ENCODE results near the gene BIRC6.

The BIRC6 gene

GRCh38 chr2:32430804-32431203, 74.0 kb downstream of the BIRC6 start:
- Histone ChIP-seq H3K9ac (ENCODE audit: low read depth in 1 of 2, low read length in 2 of 2) (no peak overlapping the region), H3K4me3 (ENCODE audit: low read depth in 1 of 2, low read length in 2 of 2) (no peak overlapping the region), H3K36me3 (ENCODE audit: control insufficient read depth in 1 of 2, insufficient read depth in 2 of 2, low read length in 2 of 2) (peaks cover 11 to 37% of the 10 kb centered on the region in 2 donors), H3K9me3 (ENCODE audit: control insufficient read depth in 1 of 2, low read length in 2 of 2) (no peaks in the 10 kb centered on the region), H3K27me3 (ENCODE audit: control insufficient read depth in 1 of 2, insufficient read depth in 2 of 2, low read length in 2 of 2) (no peaks in the 10 kb centered on the region), H3K27ac (ENCODE audit: low read depth, low read length) (no peak overlapping the region), H3K4me1 (ENCODE audit: control insufficient read depth in 1 of 2, insufficient read depth in 2 of 2, low read length in 2 of 2) (peaks cover 0 to 3% of the 10 kb centered on the region in 2 donors)

DNA sequence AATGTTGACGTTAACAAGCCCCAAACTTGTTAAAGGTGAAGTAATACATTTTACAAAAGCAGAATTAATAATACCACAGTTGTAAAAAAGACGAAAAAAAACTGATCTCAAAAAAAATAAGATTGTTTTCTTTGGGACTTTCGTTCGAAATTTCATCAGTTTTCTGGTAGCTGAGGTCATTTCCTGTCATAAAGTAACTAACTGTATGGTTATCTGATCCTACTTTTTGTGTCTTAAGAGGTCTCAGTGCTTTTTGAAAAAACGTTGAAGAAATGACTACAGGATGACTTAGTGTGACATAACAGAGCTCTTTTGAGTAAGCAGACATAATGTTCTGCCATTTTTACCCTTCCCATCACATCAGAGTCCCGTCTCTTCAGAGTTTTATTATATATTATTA, 79.3 kb downstream of the BIRC6 start:
- Histone ChIP-seq H3K9me3 (ENCODE audit: control insufficient read depth in 1 of 2, low read length in 2 of 2) (no peaks in the 10 kb centered on the region), H3K9ac (ENCODE audit: low read depth in 1 of 2, low read length in 2 of 2) (no peak overlapping the region), H3K36me3 (ENCODE audit: control insufficient read depth in 1 of 2, insufficient read depth in 2 of 2, low read length in 2 of 2) (peaks cover 23 to 68% of the 10 kb centered on the region in 2 donors), H3K27me3 (ENCODE audit: control insufficient read depth in 1 of 2, insufficient read depth in 2 of 2, low read length in 2 of 2) (no peaks in the 10 kb centered on the region), H3K4me3 (ENCODE audit: low read depth in 1 of 2, low read length in 2 of 2) (no peak overlapping the region), H3K4me1 (ENCODE audit: control insufficient read depth in 1 of 2, insufficient read depth in 2 of 2, low read length in 2 of 2) (no peaks in the 10 kb centered on the region), H3K27ac (ENCODE audit: low read depth, low read length) (no peak overlapping the region)

- Histone ChIP-seq H3K4me1 (ENCODE audit: control insufficient read depth in 1 of 2, insufficient read depth in 2 of 2, low read length in 2 of 2) (peaks cover 0 to 4% of the 10 kb centered on the region in 2 donors), H3K9ac (ENCODE audit: low read depth in 1 of 2, low read length in 2 of 2) (no peak overlapping the region), H3K36me3 (ENCODE audit: control insufficient read depth in 1 of 2, insufficient read depth in 2 of 2, low read length in 2 of 2) (peaks cover 29 to 69% of the 10 kb centered on the region in 2 donors), H3K27ac (ENCODE audit: low read depth, low read length) (no peak overlapping the region), H3K4me3 (ENCODE audit: low read depth in 1 of 2, low read length in 2 of 2) (no peak overlapping the region), H3K9me3 (ENCODE audit: control insufficient read depth in 1 of 2, low read length in 2 of 2) (no peaks in the 10 kb centered on the region), H3K27me3 (ENCODE audit: control insufficient read depth in 1 of 2, insufficient read depth in 2 of 2, low read length in 2 of 2) (no peaks in the 10 kb centered on the region)
These were observed 85.2 kb downstream of the BIRC6 start for GRCh38 chr2:32442020-32442467.

DNA sequence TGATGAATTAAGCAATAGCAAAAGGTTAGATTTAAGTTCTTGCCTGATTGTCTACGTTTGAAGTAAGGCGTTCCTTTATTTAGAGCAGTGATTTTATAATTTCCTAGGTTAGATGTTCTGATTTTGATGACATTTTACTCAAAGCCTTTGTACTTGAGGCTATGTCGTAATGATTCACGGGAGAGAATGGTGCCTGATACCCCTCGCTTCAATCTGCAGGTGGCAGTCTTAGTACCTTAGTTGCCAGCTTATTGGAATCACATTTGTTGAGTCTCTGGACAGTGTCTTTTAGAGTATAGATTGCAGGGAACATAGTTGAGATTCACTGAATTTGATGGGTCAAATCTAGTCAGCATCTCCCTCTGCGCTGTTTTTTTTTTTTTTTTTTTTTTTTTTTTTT, 89.5 kb downstream of the BIRC6 start:
- Histone ChIP-seq H3K27me3 (ENCODE audit: control insufficient read depth in 1 of 2, insufficient read depth in 2 of 2, low read length in 2 of 2) (no peaks in the 10 kb centered on the region), H3K9ac (ENCODE audit: low read depth in 1 of 2, low read length in 2 of 2) (no peak overlapping the region), H3K4me1 (ENCODE audit: control insufficient read depth in 1 of 2, insufficient read depth in 2 of 2, low read length in 2 of 2) (peaks cover 0 to 4% of the 10 kb centered on the region in 2 donors), H3K36me3 (ENCODE audit: control insufficient read depth in 1 of 2, insufficient read depth in 2 of 2, low read length in 2 of 2) (peaks cover 21 to 59% of the 10 kb centered on the region in 2 donors), H3K9me3 (ENCODE audit: control insufficient read depth in 1 of 2, low read length in 2 of 2) (no peaks in the 10 kb centered on the region), H3K27ac (ENCODE audit: low read depth, low read length) (no peak overlapping the region), H3K4me3 (ENCODE audit: low read depth in 1 of 2, low read length in 2 of 2) (no peak overlapping the region)

DNA sequence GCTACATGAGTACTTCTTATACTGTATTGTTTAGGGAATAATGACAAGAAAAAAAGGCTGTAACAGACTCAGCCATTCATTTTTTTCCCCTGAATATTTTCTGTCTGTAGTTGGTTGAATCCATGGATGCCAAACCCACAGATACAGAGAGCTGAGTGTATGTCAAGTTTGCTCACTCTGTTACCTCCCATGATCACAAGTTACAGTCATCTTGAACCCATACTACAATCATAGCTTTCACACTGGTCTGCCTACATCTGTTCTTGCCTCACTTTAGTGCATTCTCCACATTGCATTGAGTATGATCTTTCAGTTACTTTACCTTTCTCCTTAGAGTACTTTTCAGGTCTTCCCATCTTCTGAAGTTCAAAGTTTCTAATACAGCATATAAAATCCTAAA, 94.0 kb downstream of the BIRC6 start:
- H3K4me3 ChIP-seq (ENCODE audit: low read depth in 1 of 2, low read length in 2 of 2) = no peak overlapping the region
- no peak overlapping the region for H3K9ac ChIP-seq (ENCODE audit: low read depth in 1 of 2, low read length in 2 of 2)
- H3K9me3 ChIP-seq (ENCODE audit: control insufficient read depth in 1 of 2, low read length in 2 of 2) = no peaks in the 10 kb centered on the region
- H3K27me3 ChIP-seq (ENCODE audit: control insufficient read depth in 1 of 2, insufficient read depth in 2 of 2, low read length in 2 of 2) = no peaks in the 10 kb centered on the region
- peaks cover 8 to 24% of the 10 kb centered on the region in 2 donors for H3K36me3 ChIP-seq (ENCODE audit: control insufficient read depth in 1 of 2, insufficient read depth in 2 of 2, low read length in 2 of 2)
- H3K27ac ChIP-seq (ENCODE audit: low read depth, low read length) = no peak overlapping the region
- no peaks in the 10 kb centered on the region for H3K4me1 ChIP-seq (ENCODE audit: control insufficient read depth in 1 of 2, insufficient read depth in 2 of 2, low read length in 2 of 2)

GRCh38 chr2:32452338-32453064, 95.7 kb downstream of the BIRC6 start:
- Histone ChIP-seq H3K4me1 (ENCODE audit: control insufficient read depth in 1 of 2, insufficient read depth in 2 of 2, low read length in 2 of 2) (no peaks in the 10 kb centered on the region), H3K27me3 (ENCODE audit: control insufficient read depth in 1 of 2, insufficient read depth in 2 of 2, low read length in 2 of 2) (no peaks in the 10 kb centered on the region), H3K27ac (ENCODE audit: low read depth, low read length) (no peak overlapping the region), H3K36me3 (ENCODE audit: control insufficient read depth in 1 of 2, insufficient read depth in 2 of 2, low read length in 2 of 2) (peaks cover 8 to 17% of the 10 kb centered on the region in 2 donors), H3K9ac (ENCODE audit: low read depth in 1 of 2, low read length in 2 of 2) (no peak overlapping the region), H3K9me3 (ENCODE audit: control insufficient read depth in 1 of 2, low read length in 2 of 2) (no peaks in the 10 kb centered on the region), H3K4me3 (ENCODE audit: low read depth in 1 of 2, low read length in 2 of 2) (no peak overlapping the region)

- no peak overlapping the region for H3K27ac ChIP-seq (ENCODE audit: low read depth, low read length)
These were observed 96.6 kb downstream of the BIRC6 start for GRCh38 chr2:32453242-32454062.

DNA sequence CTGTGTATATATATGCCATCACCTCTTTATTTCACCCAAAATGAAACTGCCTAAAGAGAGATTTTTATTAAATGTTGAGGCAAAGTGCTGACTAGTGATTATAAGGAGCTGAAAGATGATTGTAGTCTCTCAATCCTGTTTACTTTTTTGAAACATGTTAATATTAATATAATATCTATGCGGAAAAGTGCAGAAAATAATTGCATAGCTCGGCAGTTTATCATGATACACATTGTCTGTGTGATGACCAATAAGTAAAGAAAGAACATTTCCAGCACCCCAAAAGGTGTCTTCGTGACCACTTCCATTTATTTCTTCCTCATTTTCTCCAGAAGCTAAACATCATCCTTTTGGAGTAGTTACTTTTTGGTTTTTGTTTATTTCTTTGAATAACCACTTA, 99.0 kb downstream of the BIRC6 start:
- no peak overlapping the region for H3K27ac ChIP-seq (ENCODE audit: low read depth, low read length)
- no peak overlapping the region for H3K9ac ChIP-seq (ENCODE audit: low read depth in 1 of 2, low read length in 2 of 2)
- H3K9me3 ChIP-seq (ENCODE audit: control insufficient read depth in 1 of 2, low read length in 2 of 2) = no peaks in the 10 kb centered on the region

More at GRCh38 chr2:32453242-32454062, 96.6 kb downstream of the BIRC6 start:
- no peak overlapping the region for H3K4me3 ChIP-seq (ENCODE audit: low read depth in 1 of 2, low read length in 2 of 2)
- no peaks in the 10 kb centered on the region for H3K9me3 ChIP-seq (ENCODE audit: control insufficient read depth in 1 of 2, low read length in 2 of 2)
- H3K36me3 ChIP-seq (ENCODE audit: control insufficient read depth in 1 of 2, insufficient read depth in 2 of 2, low read length in 2 of 2) = peaks cover 8 to 17% of the 10 kb centered on the region in 2 donors
- H3K9ac ChIP-seq (ENCODE audit: low read depth in 1 of 2, low read length in 2 of 2) = no peak overlapping the region
- H3K4me1 ChIP-seq (ENCODE audit: control insufficient read depth in 1 of 2, insufficient read depth in 2 of 2, low read length in 2 of 2) = no peaks in the 10 kb centered on the region
- no peaks in the 10 kb centered on the region for H3K27me3 ChIP-seq (ENCODE audit: control insufficient read depth in 1 of 2, insufficient read depth in 2 of 2, low read length in 2 of 2)

GRCh38 chr2:32456808-32457207, 100.0 kb downstream of the BIRC6 start:
- Histone ChIP-seq H3K36me3 (ENCODE audit: control insufficient read depth in 1 of 2, insufficient read depth in 2 of 2, low read length in 2 of 2) (peaks cover 0 to 7% of the 10 kb centered on the region in 2 donors), H3K4me1 (ENCODE audit: control insufficient read depth in 1 of 2, insufficient read depth in 2 of 2, low read length in 2 of 2) (no peaks in the 10 kb centered on the region)

More for the DNA sequence above, 99.0 kb downstream of the BIRC6 start:
- Histone ChIP-seq H3K27me3 (ENCODE audit: control insufficient read depth in 1 of 2, insufficient read depth in 2 of 2, low read length in 2 of 2) (no peaks in the 10 kb centered on the region), H3K4me3 (ENCODE audit: low read depth in 1 of 2, low read length in 2 of 2) (no peak overlapping the region), H3K36me3 (ENCODE audit: control insufficient read depth in 1 of 2, insufficient read depth in 2 of 2, low read length in 2 of 2) (peaks cover 8 to 10% of the 10 kb centered on the region in 2 donors), H3K4me1 (ENCODE audit: control insufficient read depth in 1 of 2, insufficient read depth in 2 of 2, low read length in 2 of 2) (no peaks in the 10 kb centered on the region)

GRCh38 chr2:32457814-32458213, 101.0 kb downstream of the BIRC6 start:
- Histone ChIP-seq H3K9me3 (ENCODE audit: control insufficient read depth in 1 of 2, low read length in 2 of 2) (no peaks in the 10 kb centered on the region), H3K27ac (ENCODE audit: low read depth, low read length) (no peak overlapping the region), H3K4me3 (ENCODE audit: low read depth in 1 of 2, low read length in 2 of 2) (no peak overlapping the region), H3K27me3 (ENCODE audit: control insufficient read depth in 1 of 2, insufficient read depth in 2 of 2, low read length in 2 of 2) (no peaks in the 10 kb centered on the region), H3K36me3 (ENCODE audit: control insufficient read depth in 1 of 2, insufficient read depth in 2 of 2, low read length in 2 of 2) (peaks cover 0 to 13% of the 10 kb centered on the region in 2 donors), H3K9ac (ENCODE audit: low read depth in 1 of 2, low read length in 2 of 2) (no peak overlapping the region), H3K4me1 (ENCODE audit: control insufficient read depth in 1 of 2, insufficient read depth in 2 of 2, low read length in 2 of 2) (no peaks in the 10 kb centered on the region)

More at GRCh38 chr2:32456808-32457207, 100.0 kb downstream of the BIRC6 start:
- H3K27me3 ChIP-seq (ENCODE audit: control insufficient read depth in 1 of 2, insufficient read depth in 2 of 2, low read length in 2 of 2) = no peaks in the 10 kb centered on the region
- no peak overlapping the region for H3K9ac ChIP-seq (ENCODE audit: low read depth in 1 of 2, low read length in 2 of 2)
- H3K9me3 ChIP-seq (ENCODE audit: control insufficient read depth in 1 of 2, low read length in 2 of 2) = no peaks in the 10 kb centered on the region
- no peak overlapping the region for H3K4me3 ChIP-seq (ENCODE audit: low read depth in 1 of 2, low read length in 2 of 2)
- no peak overlapping the region for H3K27ac ChIP-seq (ENCODE audit: low read depth, low read length)

Measured in duodenal mucosa (tissue), 2 donors.